ENCODE measurements around the gene PARL. TPM values are rescaled to one million over a fixed set of nuclear protein-coding genes. Genes with fewer than 3 reads are reported as not detected.

PARL gene, protein sequence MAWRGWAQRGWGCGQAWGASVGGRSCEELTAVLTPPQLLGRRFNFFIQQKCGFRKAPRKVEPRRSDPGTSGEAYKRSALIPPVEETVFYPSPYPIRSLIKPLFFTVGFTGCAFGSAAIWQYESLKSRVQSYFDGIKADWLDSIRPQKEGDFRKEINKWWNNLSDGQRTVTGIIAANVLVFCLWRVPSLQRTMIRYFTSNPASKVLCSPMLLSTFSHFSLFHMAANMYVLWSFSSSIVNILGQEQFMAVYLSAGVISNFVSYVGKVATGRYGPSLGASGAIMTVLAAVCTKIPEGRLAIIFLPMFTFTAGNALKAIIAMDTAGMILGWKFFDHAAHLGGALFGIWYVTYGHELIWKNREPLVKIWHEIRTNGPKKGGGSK
- total RNA-seq = 93.7 and 98.2 TPM in 2 replicates

DNA sequence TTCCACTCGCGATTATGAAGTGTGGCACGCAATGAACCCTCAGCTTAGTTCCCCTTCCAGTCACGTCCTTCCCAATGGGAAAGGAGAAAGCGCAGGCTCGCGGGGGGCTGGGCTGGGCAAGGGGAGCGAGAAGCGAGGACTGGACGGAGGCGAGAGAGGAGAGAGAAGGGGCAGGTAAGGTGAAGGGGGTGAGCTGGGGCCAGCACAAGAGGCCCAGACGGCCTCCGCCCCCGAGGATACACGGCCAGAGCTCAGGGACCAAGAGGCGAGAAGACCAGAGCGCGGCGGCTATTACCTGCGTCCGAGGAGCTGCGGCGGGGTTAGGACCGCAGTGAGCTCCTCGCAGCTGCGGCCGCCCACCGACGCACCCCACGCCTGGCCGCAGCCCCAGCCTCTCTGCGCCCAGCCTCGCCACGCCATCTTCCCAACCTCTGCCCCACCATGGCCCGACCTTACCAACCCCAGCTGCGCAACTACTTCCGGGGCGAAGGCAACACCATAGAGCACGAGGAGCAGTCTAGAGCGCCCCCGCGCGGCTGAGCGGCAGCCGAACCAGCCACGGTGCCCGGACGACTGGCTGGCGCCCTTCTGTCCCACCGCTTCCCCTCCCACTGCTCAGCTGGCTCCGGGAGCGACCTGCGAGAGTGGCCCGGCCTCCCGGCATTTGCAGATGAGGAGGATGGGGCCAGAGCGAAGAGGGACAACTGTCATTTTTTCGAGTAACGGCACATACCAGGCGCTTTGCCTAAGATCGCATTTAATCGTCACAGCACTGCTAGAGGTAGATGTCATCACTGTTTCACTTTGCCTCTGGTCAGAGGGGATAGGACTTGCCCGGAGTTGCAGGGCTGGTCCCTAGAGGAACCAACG lies at the start of gene PARL:
Gene PARL (minus strand): TSS at position 454 of the 870 bp plus-strand sequence. CDS start 34 bp downstream, at position 420.
- intact Hi-C loops (cut with micrococcal nuclease) = loop anchor here (1.0 to 5.0 kb wide), 16 partner anchors 11 to 762 kb away; partner anchors contain the start of genes ABCC5, ABCF3, AP2M1 and EEF1AKMT4

DNA sequence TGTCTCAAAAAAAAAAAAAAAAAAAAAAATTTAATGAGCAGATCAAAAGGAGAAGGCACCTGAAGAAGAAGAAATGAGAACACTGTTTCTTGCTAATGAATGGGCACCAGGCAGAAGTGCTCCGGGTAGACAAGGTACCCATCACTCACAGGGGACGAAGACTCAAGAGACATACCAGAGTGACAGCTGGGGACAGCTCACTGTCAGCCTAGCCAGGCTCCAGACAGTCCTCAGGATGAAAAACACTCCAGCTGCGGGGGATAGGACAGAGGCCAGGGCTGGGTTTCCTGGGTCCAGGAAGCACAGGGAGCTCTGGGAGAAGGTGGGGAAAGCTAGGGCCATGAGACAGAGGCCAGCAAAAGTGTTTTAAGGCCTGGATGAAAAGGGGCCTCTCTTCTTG lies 48.5 kb upstream of the PARL start:
- H3K4me1 Mint-ChIP-seq (ENCODE audit: low read depth) = no peaks in the 10 kb centered on the region
- DNase-seq (ENCODE audit: low spot score) = no peak

More for the DNA sequence above, at the start of gene PARL:
- no peaks in the 10 kb centered on the region for H3K9me3 Mint-ChIP-seq
- H3K4me3 Mint-ChIP-seq = peak within 1 kb of the TSS; percentile 98
- peaks cover 6% of the 10 kb centered on the region for H3K36me3 Mint-ChIP-seq (ENCODE audit: low read depth)
- DNase-seq (ENCODE audit: low spot score) = peak; percentile 93
- H3K27me3 Mint-ChIP-seq (ENCODE audit: insufficient read depth) = no peaks in the 10 kb centered on the region
- H3K4me1 Mint-ChIP-seq (ENCODE audit: low read depth) = peaks cover 35% of the 10 kb centered on the region
- H3K27ac Mint-ChIP-seq = peak within 1 kb of the TSS; percentile 99

GRCh38 chr3:183931881-183932280 lies 47.2 kb upstream of the PARL start:
- peaks cover 6% of the 10 kb centered on the region for H3K36me3 Mint-ChIP-seq (ENCODE audit: low read depth)
- H3K27ac Mint-ChIP-seq = no peak overlapping the region
- no peaks in the 10 kb centered on the region for H3K9me3 Mint-ChIP-seq
- no peak for DNase-seq (ENCODE audit: low spot score)
- intact Hi-C loops (cut with micrococcal nuclease) = no loop called here
- no peaks in the 10 kb centered on the region for H3K4me1 Mint-ChIP-seq (ENCODE audit: low read depth)
- no peak overlapping the region for H3K4me3 Mint-ChIP-seq
- no peaks in the 10 kb centered on the region for H3K27me3 Mint-ChIP-seq (ENCODE audit: insufficient read depth)

More for the DNA sequence above, 48.5 kb upstream of the PARL start:
- H3K27me3 Mint-ChIP-seq (ENCODE audit: insufficient read depth) = no peaks in the 10 kb centered on the region
- H3K27ac Mint-ChIP-seq = no peak overlapping the region
- H3K9me3 Mint-ChIP-seq = no peaks in the 10 kb centered on the region
- peaks cover 6% of the 10 kb centered on the region for H3K36me3 Mint-ChIP-seq (ENCODE audit: low read depth)
- no peak overlapping the region for H3K4me3 Mint-ChIP-seq
- intact Hi-C loops (cut with micrococcal nuclease) = no loop called here

DNA sequence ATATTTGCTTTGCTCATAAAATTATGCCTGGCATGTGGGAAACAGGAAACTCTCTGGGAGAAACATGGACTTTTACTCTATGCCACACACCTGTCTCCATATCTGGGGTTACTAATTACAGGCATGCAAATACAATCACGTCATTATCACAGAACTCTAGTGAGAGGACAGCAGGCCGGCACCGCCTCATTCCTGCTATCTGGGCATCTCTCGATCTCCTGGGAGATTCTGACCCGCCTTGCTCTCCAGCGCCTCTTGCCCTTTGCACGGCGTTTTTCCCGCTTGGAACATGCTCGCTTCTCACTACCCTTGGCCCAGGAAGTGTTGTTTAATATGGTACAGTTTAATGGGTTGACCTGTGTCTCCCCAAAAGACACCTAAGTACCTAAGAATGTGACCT lies 45.4 kb upstream of the PARL start:
- no peak overlapping the region for H3K27ac Mint-ChIP-seq
- no peaks in the 10 kb centered on the region for H3K4me1 Mint-ChIP-seq (ENCODE audit: low read depth)
- peaks cover 2% of the 10 kb centered on the region for H3K36me3 Mint-ChIP-seq (ENCODE audit: low read depth)
- no peak for DNase-seq (ENCODE audit: low spot score)
- intact Hi-C loops (cut with micrococcal nuclease) = no loop called here
- H3K9me3 Mint-ChIP-seq = no peaks in the 10 kb centered on the region
- no peak overlapping the region for H3K4me3 Mint-ChIP-seq
- no peaks in the 10 kb centered on the region for H3K27me3 Mint-ChIP-seq (ENCODE audit: insufficient read depth)

GRCh38 chr3:183927059-183927458 lies 42.4 kb upstream of the PARL start:
- intact Hi-C loops (cut with micrococcal nuclease) = no loop called here
- Mint-ChIP-seq H3K27ac (no peak overlapping the region), H3K36me3 (ENCODE audit: low read depth) (peaks cover 6% of the 10 kb centered on the region), H3K4me1 (ENCODE audit: low read depth) (no peaks in the 10 kb centered on the region), H3K9me3 (no peaks in the 10 kb centered on the region), H3K27me3 (ENCODE audit: insufficient read depth) (no peaks in the 10 kb centered on the region), H3K4me3 (no peak overlapping the region)
- DNase-seq (ENCODE audit: low spot score) = no peak

DNA sequence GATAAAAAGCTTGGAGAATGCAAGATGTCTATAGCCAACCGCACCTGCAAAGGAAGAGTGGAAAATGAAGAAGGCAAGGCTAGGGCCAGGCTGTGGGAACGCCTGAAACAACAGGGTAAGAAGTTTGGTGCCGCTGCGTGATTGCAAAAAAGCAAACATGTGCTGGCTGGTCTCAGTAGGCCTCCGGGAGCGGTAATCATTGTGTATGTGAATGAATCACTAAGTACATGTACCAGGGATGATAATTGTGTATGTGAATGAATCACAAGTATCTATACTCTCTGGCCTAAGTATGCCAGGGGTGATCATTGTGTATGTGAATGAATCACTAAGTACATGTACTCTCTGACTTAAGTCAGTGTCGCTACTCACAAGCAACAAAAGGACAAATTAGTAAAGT lies 40.3 kb upstream of the PARL start:
- Mint-ChIP-seq H3K27me3 (ENCODE audit: insufficient read depth) (no peaks in the 10 kb centered on the region), H3K9me3 (no peaks in the 10 kb centered on the region), H3K27ac (no peak overlapping the region), H3K36me3 (ENCODE audit: low read depth) (peaks cover 5% of the 10 kb centered on the region), H3K4me1 (ENCODE audit: low read depth) (no peaks in the 10 kb centered on the region), H3K4me3 (no peak overlapping the region)
- intact Hi-C loops (cut with micrococcal nuclease) = no loop called here
- DNase-seq (ENCODE audit: low spot score) = no peak

DNA sequence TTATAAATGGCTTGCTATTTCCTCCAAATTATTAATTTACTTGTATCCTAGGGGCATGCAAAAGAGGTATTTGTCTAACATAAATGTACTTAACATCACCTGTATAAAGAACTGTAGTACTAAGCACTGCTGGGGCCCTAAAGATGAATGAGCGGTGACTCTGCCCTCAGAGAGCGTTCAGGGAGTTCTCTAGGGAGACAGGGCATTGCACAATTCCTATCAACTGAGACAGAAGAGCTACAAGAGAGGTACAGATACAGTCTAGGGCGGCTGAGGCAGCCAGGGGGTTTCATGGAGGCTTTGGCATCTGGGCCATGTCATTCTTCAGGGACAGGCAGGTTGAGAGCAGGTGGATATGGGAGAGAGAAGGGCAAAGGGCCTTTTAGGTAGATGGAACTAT lies 39.9 kb upstream of the PARL start:
- no peaks in the 10 kb centered on the region for H3K9me3 Mint-ChIP-seq
- H3K4me3 Mint-ChIP-seq = no peak overlapping the region
- no peak for DNase-seq (ENCODE audit: low spot score)
- intact Hi-C loops (cut with micrococcal nuclease) = no loop called here
- peaks cover 5% of the 10 kb centered on the region for H3K36me3 Mint-ChIP-seq (ENCODE audit: low read depth)
- H3K4me1 Mint-ChIP-seq (ENCODE audit: low read depth) = no peaks in the 10 kb centered on the region
- no peak overlapping the region for H3K27ac Mint-ChIP-seq
- no peaks in the 10 kb centered on the region for H3K27me3 Mint-ChIP-seq (ENCODE audit: insufficient read depth)

DNA sequence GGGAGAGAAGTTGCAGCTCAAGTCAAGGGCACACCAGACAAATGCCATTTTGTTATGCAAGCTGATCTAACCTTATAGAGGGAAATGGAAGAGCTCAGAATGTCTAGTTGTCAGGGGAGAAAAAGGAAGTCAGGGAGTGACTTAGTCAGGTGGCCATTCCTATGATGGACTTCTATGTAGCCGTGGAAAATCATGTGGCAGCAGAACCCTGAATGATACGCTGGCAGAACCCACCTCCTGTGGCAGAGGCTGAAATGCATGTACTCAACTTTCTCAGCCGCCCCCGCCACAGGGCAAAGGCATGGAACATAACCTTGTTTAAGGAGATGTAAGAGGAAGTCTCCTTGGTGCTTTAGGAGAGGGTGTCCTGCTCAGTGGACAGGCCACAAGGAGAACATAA lies 37.7 kb upstream of the PARL start:
- Mint-ChIP-seq H3K36me3 (ENCODE audit: low read depth) (peaks cover 5% of the 10 kb centered on the region), H3K9me3 (no peaks in the 10 kb centered on the region), H3K27ac (no peak overlapping the region), H3K27me3 (ENCODE audit: insufficient read depth) (no peaks in the 10 kb centered on the region), H3K4me1 (ENCODE audit: low read depth) (no peaks in the 10 kb centered on the region), H3K4me3 (no peak overlapping the region)
- intact Hi-C loops (cut with micrococcal nuclease) = no loop called here
- no peak for DNase-seq (ENCODE audit: low spot score)

DNA sequence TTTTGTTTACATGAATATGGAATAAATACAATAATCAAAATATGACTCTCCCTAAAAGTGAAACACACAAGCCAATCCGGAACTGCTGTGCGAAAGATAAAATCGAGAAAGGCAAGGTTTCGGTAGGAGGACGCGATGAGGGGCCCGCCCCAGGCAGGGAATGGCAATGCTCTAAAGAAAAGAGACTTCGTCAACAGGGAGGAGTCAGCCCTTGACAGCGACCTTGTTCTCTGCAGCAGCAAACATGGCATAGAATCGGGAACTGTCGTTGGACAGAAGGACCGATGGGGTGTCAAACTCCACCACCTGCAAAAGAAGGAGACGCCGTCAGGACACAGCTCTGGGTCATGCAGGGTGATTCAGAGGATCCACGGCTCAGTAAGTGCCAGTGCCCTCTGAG lies 36.4 kb upstream of the PARL start:
- H3K27me3 Mint-ChIP-seq (ENCODE audit: insufficient read depth) = no peaks in the 10 kb centered on the region
- no peaks in the 10 kb centered on the region for H3K9me3 Mint-ChIP-seq
- DNase-seq (ENCODE audit: low spot score) = no peak
- intact Hi-C loops (cut with micrococcal nuclease) = no loop called here
- H3K4me3 Mint-ChIP-seq = no peak overlapping the region
- peaks cover 5% of the 10 kb centered on the region for H3K36me3 Mint-ChIP-seq (ENCODE audit: low read depth)
- H3K27ac Mint-ChIP-seq = no peak overlapping the region
- H3K4me1 Mint-ChIP-seq (ENCODE audit: low read depth) = no peaks in the 10 kb centered on the region

DNA sequence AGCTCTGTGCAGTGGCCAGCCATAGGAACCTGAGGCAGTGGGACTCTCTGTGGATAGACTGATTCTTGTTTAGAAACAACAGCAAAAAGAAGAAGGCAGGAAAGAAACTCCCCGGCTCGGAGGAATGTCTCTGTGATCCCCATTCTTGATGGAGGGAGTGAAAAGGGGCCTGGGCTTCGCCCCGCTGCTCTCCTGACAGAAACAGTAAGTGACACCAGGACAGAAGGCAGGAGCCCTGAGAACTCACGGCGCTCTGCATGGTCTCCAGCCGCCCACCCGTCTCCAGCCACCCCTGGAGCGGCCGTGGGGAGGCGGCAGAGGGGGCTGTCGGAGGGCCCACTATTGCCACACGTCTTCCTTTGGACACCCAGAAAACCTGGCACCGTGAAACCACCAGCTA lies 35.7 kb upstream of the PARL start:
- intact Hi-C loops (cut with micrococcal nuclease) = no loop called here
- Mint-ChIP-seq H3K4me1 (ENCODE audit: low read depth) (no peaks in the 10 kb centered on the region), H3K4me3 (no peak overlapping the region), H3K27me3 (ENCODE audit: insufficient read depth) (no peaks in the 10 kb centered on the region), H3K27ac (no peak overlapping the region), H3K9me3 (no peaks in the 10 kb centered on the region), H3K36me3 (ENCODE audit: low read depth) (peaks cover 5% of the 10 kb centered on the region)
- DNase-seq (ENCODE audit: low spot score) = no peak

DNA sequence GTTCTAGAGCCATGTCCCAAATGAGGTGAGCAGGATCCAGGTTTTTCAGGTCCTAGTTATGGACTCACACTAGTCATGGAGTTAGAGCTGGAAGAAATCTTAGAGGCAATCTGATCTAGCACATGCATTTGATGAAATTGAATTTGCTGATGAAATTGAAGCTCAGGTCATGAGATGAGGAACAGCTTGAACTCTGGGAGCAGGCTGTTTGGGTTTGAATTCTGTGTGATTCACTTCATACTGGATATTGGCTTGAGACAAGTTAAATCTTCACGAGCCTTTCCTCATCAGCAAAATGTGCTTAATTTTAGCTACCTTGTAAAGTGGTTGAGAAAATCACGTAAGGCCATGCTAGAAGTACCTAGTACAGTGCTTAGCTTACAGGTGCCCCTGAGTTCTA lies 33.5 kb upstream of the PARL start:
- H3K4me3 Mint-ChIP-seq = no peak overlapping the region
- no peak overlapping the region for H3K27ac Mint-ChIP-seq
- intact Hi-C loops (cut with micrococcal nuclease) = no loop called here
- H3K9me3 Mint-ChIP-seq = no peaks in the 10 kb centered on the region
- H3K27me3 Mint-ChIP-seq (ENCODE audit: insufficient read depth) = no peaks in the 10 kb centered on the region
- DNase-seq (ENCODE audit: low spot score) = no peak
- H3K36me3 Mint-ChIP-seq (ENCODE audit: low read depth) = no peaks in the 10 kb centered on the region
- H3K4me1 Mint-ChIP-seq (ENCODE audit: low read depth) = no peaks in the 10 kb centered on the region

DNA sequence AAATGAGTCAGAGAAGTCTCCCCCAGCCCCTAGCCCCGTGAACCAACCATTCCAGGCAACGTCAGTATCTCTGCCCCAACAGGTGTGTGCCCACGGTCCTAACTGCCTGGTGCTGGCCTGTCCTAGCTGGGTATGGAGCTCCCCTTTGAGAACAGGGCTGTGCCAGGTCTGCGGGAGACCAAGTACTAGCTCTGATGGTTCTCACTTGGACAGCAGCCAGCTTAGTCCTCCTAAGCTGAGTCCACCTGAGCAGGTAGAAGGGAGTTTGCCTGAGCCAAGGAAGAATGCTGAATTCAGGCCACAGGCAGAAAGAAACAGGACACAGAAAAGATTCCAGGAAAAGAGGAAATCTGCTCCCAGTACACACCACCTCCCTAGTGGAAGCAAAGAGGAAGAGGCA lies 33.1 kb upstream of the PARL start:
- Mint-ChIP-seq H3K36me3 (ENCODE audit: low read depth) (no peaks in the 10 kb centered on the region), H3K4me3 (no peak overlapping the region), H3K27ac (no peak overlapping the region), H3K9me3 (no peaks in the 10 kb centered on the region), H3K27me3 (ENCODE audit: insufficient read depth) (no peaks in the 10 kb centered on the region), H3K4me1 (ENCODE audit: low read depth) (no peaks in the 10 kb centered on the region)
- intact Hi-C loops (cut with micrococcal nuclease) = no loop called here
- no peak for DNase-seq (ENCODE audit: low spot score)

GRCh38 chr3:183914856-183915255 lies 30.2 kb upstream of the PARL start:
- Mint-ChIP-seq H3K4me3 (no peak overlapping the region), H3K27ac (no peak overlapping the region), H3K9me3 (no peaks in the 10 kb centered on the region), H3K4me1 (ENCODE audit: low read depth) (no peaks in the 10 kb centered on the region), H3K36me3 (ENCODE audit: low read depth) (no peaks in the 10 kb centered on the region), H3K27me3 (ENCODE audit: insufficient read depth) (peaks cover 5% of the 10 kb centered on the region)
- intact Hi-C loops (cut with micrococcal nuclease) = no loop called here
- DNase-seq (ENCODE audit: low spot score) = no peak
